Activated CD8-positive, alpha-beta T cell treated with anti-CD3 and anti-CD28 coated beads for 36 hours (primary cell): ENCODE measurements around the gene CAPN10. TPM values are rescaled to one million over a fixed set of nuclear protein-coding genes. Genes with fewer than 3 reads are reported as not detected.

Experiments used
- ATAC-seq: fragments of 200-7000 bp; cut with Tn5 transposase; one replicate; pipeline ENCODE4 v1.10.0; 2021; ENCODE audit warnings: mild to moderate bottlenecking, moderate library complexity
- CTCF ChIA-PET: fragments of 350-600 bp; sonication (Branson Sonifier 250); formaldehyde crosslinking; loops from one replicate; lab custom pipeline; 2021; ENCODE audit warnings: antibody characterized with exemption; lab: Charles Lee
- POLR2A ChIA-PET: fragments of 350-600 bp; sonication (Branson Sonifier 250); formaldehyde crosslinking; loops from one replicate; lab custom pipeline; 2021; ENCODE audit warnings: antibody characterized with exemption; lab: Charles Lee
- DNase-seq: peaks from one replicate; pipeline ENCODE4 v3.0.0-alpha.2; 2020
- H3K27ac Mint-ChIP-seq: one replicate; pipeline ENCODE4 v1.8.0; 2021; ENCODE audit warnings: mild to moderate bottlenecking, mixed read lengths
- H3K27me3 Mint-ChIP-seq: one replicate; pipeline ENCODE4 v1.8.0; 2021; ENCODE audit warnings: mixed read lengths
- H3K36me3 Mint-ChIP-seq: one replicate; pipeline ENCODE4 v1.8.0; 2021; ENCODE audit warnings: low read depth, mixed read lengths
- H3K4me1 Mint-ChIP-seq: one replicate; pipeline ENCODE4 v1.8.0; 2021; ENCODE audit warnings: low read depth, mixed read lengths
- H3K4me3 Mint-ChIP-seq: one replicate; pipeline ENCODE4 v1.8.0; 2021; ENCODE audit warnings: mild to moderate bottlenecking, moderate library complexity, mixed read lengths
- H3K9me3 Mint-ChIP-seq: one replicate; pipeline ENCODE4 v1.8.0; 2021; ENCODE audit warnings: mixed read lengths
- intact Hi-C: fragments of 100-400 bp; cut with micrococcal nuclease; formaldehyde crosslinking; loops from one replicate; pipeline ENCODE4 v1.10.0; 2022
- total RNA-seq, 2 experiments: library from RNA; stranded (reverse); gene quantifications; one replicate each; pipeline ENCODE4 v1.2.3, GENCODE V29; 2021
- TF ChIP-seq, protein P1 (sequence below): fragments of 200-600 bp; IDR thresholded peaks from one replicate; pipeline ENCODE4 v1.8.0; 2022; ENCODE audit warnings: antibody characterized with exemption, mild to moderate bottlenecking

Gene CAPN10
- total RNA-seq, 2 experiments from 2014 or later = 26.8 to 29.1 TPM

DNA sequence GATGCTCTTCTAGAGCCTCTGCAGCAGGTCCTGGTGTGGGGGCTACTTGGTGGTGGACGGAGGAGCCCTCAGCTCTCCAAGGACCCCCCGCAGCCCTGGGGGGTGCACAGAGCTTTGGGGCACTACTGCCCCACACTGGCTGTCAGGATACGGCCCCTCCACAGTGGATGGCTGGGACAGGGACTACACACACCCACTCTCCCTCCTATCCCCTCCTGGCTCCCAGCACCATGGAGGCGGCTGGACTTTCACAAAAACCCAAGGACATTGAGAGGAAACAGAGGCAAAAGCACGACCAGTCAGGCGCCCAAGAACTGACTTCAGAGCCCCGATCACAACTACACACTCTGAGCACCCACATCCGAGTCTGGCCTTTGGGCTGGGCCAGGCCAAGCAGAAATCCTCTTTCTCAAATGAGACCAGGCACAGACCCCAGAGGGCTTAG, 51.4 kb downstream of the CAPN10 start:
- DNase-seq (no peak), ATAC-seq (no peak)
- TF ChIP-seq, protein P1, sequence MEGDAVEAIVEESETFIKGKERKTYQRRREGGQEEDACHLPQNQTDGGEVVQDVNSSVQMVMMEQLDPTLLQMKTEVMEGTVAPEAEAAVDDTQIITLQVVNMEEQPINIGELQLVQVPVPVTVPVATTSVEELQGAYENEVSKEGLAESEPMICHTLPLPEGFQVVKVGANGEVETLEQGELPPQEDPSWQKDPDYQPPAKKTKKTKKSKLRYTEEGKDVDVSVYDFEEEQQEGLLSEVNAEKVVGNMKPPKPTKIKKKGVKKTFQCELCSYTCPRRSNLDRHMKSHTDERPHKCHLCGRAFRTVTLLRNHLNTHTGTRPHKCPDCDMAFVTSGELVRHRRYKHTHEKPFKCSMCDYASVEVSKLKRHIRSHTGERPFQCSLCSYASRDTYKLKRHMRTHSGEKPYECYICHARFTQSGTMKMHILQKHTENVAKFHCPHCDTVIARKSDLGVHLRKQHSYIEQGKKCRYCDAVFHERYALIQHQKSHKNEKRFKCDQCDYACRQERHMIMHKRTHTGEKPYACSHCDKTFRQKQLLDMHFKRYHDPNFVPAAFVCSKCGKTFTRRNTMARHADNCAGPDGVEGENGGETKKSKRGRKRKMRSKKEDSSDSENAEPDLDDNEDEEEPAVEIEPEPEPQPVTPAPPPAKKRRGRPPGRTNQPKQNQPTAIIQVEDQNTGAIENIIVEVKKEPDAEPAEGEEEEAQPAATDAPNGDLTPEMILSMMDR = no peak
- ChIA-PET CTCF (no interaction called here), POLR2A (interaction anchor here (1.2 kb wide), 1 partner anchor 9 kb away, joined by 3 read pairs; no protein-coding TSS in a partner anchor)
- no peak overlapping the region for H3K4me3 Mint-ChIP-seq
- H3K9me3 Mint-ChIP-seq = peaks cover 17% of the 10 kb centered on the region
- no peak overlapping the region for H3K27ac Mint-ChIP-seq
- peaks cover 14% of the 10 kb centered on the region for H3K36me3 Mint-ChIP-seq
- H3K27me3 Mint-ChIP-seq = no peaks in the 10 kb centered on the region
- H3K4me1 Mint-ChIP-seq = no peaks in the 10 kb centered on the region
- intact Hi-C loops = no loop called here

DNA sequence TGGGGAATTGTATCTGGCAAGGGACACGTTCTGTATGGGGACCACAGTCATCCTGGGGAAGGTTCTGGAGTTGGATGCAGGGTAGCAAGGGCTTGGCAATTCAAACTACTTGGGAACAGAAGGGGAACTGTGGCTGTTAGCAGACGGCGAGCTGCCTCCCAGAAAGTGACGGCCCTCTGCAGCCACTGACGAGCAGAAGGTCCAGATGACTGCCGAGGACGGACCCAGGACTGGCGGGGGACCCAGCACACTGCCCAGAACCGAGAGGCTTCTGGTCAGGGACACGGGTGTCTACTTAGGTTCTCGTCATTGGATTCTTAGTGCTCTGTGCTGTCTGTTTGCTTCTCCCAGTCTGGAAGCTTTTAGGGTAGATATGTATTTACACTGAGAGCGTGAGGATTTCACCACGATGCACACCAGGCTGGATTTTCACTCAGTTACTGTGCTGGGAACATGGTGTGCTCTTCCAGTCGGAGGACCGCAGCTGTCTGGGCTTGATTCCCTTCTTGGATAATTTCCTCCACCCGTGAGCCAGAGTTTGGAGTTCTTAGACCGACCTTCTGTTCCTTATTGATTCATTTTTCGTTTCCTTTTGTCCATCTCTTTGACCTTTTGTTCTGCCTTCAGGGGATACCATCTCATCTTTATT, 52.1 kb downstream of the CAPN10 start:
- TF ChIP-seq, protein P1 = no peak
- Mint-ChIP-seq H3K4me1 (no peaks in the 10 kb centered on the region), H3K36me3 (peaks cover 7% of the 10 kb centered on the region), H3K9me3 (peaks cover 10% of the 10 kb centered on the region), H3K27ac (no peak overlapping the region), H3K27me3 (no peaks in the 10 kb centered on the region), H3K4me3 (no peak overlapping the region)
- intact Hi-C loops = no loop called here
- ATAC-seq (no peak), DNase-seq (no peak)
- POLR2A ChIA-PET = interaction anchor here (1.2 kb wide), 1 partner anchor 9 kb away, joined by 3 read pairs; no protein-coding TSS in a partner anchor
- CTCF ChIA-PET = no interaction called here

DNA sequence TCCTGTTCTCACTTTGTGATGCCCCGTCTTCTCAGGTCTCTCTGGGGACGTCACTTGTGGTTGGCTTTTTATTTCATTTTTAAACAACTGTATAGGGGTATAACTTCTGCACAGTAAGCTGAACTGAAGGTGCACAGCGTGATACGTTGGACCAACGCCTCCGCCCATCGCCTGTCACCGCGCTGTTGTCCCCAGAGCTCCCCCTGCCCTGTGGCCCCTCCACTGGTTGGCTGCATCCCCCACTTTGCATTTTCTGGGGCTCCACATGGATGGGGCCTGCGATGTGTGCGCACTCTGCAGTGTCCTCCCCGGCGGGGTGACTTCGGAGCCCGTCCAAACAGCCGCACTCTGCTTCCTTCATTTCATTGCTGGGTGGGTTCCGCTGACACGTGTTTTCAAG, 53.0 kb downstream of the CAPN10 start:
- H3K36me3 Mint-ChIP-seq = peaks cover under 1% of the 10 kb centered on the region
- no peaks in the 10 kb centered on the region for H3K4me1 Mint-ChIP-seq
- ChIA-PET POLR2A (no interaction called here), CTCF (interaction anchor here (0.9 kb wide), 1 partner anchor 73 kb away, joined by 3 read pairs; no protein-coding TSS in a partner anchor)
- H3K9me3 Mint-ChIP-seq = peaks cover 2% of the 10 kb centered on the region
- ATAC-seq (no peak), DNase-seq (no peak)
- TF ChIP-seq, protein P1 = no peak
- no peak overlapping the region for H3K27ac Mint-ChIP-seq
- H3K4me3 Mint-ChIP-seq = no peak overlapping the region
- H3K27me3 Mint-ChIP-seq = no peaks in the 10 kb centered on the region
- intact Hi-C loops = no loop called here

DNA sequence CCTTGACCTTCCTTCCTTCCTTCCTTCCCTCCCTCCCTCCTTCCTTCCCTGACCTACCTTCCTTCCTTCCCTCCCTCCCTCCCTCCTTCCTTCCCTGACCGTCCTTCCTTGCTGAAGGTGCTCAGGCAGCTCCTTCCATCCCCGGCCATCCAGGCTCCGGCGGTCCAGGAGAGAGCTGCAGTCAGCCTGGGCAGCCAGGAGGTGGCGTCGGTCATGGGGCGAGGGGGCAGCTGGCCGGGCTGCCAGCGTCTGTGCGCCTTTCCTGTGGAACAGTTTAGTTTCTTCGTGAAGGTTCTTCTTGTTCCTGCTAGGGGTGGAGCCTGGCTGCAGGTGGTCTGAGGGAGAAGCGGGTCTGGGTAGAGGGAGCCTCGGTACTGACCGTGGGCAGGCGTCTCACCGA, 54.4 kb downstream of the CAPN10 start:
- POLR2A ChIA-PET = no interaction called here
- H3K36me3 Mint-ChIP-seq = no peaks in the 10 kb centered on the region
- CTCF ChIA-PET = interaction anchor here (1.0 to 1.3 kb wide), 5 partner anchors 9 to 32 kb away, joined by 3 to 4 read pairs (median 3); partner anchors contain the start of gene GPR35
- peak; percentile 87 for ATAC-seq
- no peaks in the 10 kb centered on the region for H3K27me3 Mint-ChIP-seq
- TF ChIP-seq, protein P1 = no peak
- H3K4me3 Mint-ChIP-seq = no peak overlapping the region
- H3K9me3 Mint-ChIP-seq = no peaks in the 10 kb centered on the region
- intact Hi-C loops = no loop called here
- peak; percentile 46 for DNase-seq
- H3K27ac Mint-ChIP-seq = no peak overlapping the region
- H3K4me1 Mint-ChIP-seq = peaks cover 3% of the 10 kb centered on the region

DNA sequence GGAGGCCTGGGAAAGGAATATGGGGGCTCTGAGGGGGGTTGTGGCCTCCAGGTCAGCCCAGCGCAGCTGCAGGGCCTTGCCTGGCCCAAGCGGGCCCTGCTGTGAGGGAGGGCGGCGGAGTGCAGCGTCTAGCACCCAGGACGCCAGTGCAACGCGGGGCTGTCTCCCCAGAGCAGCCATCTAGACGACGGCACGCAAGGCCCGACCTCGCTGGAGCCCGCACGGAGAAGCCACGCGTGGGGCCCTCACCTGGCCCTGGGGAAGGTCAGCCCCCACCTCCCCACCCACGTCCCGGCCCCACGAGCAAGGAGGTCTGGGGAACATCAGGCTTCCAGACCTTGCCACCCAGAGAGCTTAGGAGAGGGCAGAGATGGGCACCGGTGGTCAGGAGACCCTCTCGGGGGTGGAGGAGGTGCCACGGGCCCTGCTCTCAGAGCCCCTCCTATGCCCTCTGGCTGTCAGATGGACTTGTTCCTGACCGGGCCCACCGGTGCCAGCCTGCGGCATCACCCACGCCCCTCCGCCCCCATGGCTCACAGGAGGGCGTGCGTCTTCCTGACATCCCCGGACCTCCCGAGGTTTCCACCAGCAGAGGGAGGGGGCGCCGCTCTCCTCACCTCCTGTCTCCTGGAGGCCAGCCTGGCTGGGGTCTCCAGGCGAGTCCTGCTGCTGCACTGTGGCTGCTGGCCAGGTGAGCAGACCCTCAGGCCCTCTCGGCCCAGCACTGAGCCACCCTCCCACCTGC, 55.7 kb downstream of the CAPN10 start:
- no peaks in the 10 kb centered on the region for H3K36me3 Mint-ChIP-seq
- no peaks in the 10 kb centered on the region for H3K27me3 Mint-ChIP-seq
- ATAC-seq = no peak
- H3K9me3 Mint-ChIP-seq = no peaks in the 10 kb centered on the region
- TF ChIP-seq, protein P1 = no peak
- no peak for DNase-seq
- POLR2A ChIA-PET = no interaction called here
- no peak overlapping the region for H3K27ac Mint-ChIP-seq
- no peak overlapping the region for H3K4me3 Mint-ChIP-seq
- peaks cover 6% of the 10 kb centered on the region for H3K4me1 Mint-ChIP-seq
- intact Hi-C loops = no loop called here
- CTCF ChIA-PET = no interaction called here
